ENCODE data around the gene UGT1A5.

DNA sequence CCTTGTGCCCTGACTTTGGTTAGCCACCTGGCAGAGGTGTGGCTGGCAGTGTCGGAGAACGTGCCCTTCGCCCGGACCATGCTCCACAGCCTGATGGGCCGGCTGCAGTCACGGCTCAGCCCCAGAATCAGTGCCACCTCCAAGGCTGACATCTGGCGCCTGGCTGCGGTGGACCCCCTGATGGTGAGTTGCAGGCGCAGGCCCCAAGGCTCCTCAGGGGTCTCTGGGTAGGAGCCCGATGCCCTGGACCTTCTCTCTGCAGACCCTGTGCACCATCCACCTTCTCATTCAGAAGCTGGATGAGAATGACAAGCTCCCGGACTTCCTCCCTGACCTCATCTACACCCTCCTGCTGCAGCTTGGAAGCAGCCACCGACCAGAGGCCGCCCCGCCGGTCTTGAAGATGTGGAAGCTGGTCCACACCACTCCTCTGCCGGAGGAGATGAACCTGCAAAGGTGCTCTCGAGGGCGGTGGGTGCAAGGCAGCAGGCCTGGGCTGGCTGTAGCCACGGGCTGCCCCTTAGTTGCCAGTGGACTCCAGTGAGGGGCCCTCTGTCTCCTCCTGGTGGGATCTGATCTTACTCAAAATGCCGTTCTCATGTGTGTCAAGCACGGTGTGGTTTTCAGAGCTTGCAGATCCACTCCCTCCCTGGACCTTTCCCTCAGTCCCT lies 109.5 kb downstream of the UGT1A5 start:
- TF ChIP-seq, protein P1, sequence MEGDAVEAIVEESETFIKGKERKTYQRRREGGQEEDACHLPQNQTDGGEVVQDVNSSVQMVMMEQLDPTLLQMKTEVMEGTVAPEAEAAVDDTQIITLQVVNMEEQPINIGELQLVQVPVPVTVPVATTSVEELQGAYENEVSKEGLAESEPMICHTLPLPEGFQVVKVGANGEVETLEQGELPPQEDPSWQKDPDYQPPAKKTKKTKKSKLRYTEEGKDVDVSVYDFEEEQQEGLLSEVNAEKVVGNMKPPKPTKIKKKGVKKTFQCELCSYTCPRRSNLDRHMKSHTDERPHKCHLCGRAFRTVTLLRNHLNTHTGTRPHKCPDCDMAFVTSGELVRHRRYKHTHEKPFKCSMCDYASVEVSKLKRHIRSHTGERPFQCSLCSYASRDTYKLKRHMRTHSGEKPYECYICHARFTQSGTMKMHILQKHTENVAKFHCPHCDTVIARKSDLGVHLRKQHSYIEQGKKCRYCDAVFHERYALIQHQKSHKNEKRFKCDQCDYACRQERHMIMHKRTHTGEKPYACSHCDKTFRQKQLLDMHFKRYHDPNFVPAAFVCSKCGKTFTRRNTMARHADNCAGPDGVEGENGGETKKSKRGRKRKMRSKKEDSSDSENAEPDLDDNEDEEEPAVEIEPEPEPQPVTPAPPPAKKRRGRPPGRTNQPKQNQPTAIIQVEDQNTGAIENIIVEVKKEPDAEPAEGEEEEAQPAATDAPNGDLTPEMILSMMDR (conservative IDR thresholded peaks at IDR 0.05) = no peak
- TF ChIP-seq ZFX (IDR thresholded peaks at IDR 0.05) = no peak
